ENCODE data around the gene OR4C11. TPM values are rescaled to one million over a fixed set of nuclear protein-coding genes. Genes with fewer than 3 reads are reported as not detected.

Gene OR4C11
- total RNA-seq (not detected in 2 replicates), polyA plus RNA-seq (not detected in 2 replicates)

GRCh38 chr11:55607545-55607944 lies at the start of gene OR4C11:
Gene OR4C11, minus strand, starts transcription at chr11:55607645. Its CDS starts 3,272 bp downstream, at chr11:55604373.
- H3K4me3 ChIP-seq, result no peak within 1 kb of the TSS
- H3K27me3 ChIP-seq, result no peaks in the 10 kb centered on the region
- no peak within 1 kb of the TSS for H3K27ac ChIP-seq
- no peaks in the 10 kb centered on the region for H3K4me1 ChIP-seq (ENCODE audit: low read depth)
- H3K9me3 ChIP-seq (ENCODE audit: low read depth), result no peaks in the 10 kb centered on the region
- no peak for TF ChIP-seq CTCF (IDR thresholded peaks at IDR 0.05; ENCODE audit: low read depth, low read length)
- H3K36me3 ChIP-seq, result no peaks in the 10 kb centered on the region
- no peak for DNase-seq (ENCODE audit: low read depth in 1 of 2, low spot score in 1 of 2)

GRCh38 chr11:55655096-55655495 lies 47.7 kb upstream of the OR4C11 start:
- DNase-seq (ENCODE audit: low read depth in 1 of 2, low spot score in 1 of 2), result no peak
- no peak overlapping the region for H3K4me3 ChIP-seq
- no peaks in the 10 kb centered on the region for H3K36me3 ChIP-seq
- no peaks in the 10 kb centered on the region for H3K4me1 ChIP-seq (ENCODE audit: low read depth)
- H3K9me3 ChIP-seq (ENCODE audit: low read depth), result peaks cover 4% of the 10 kb centered on the region
- no peak for TF ChIP-seq CTCF (IDR thresholded peaks at IDR 0.05; ENCODE audit: low read depth, low read length)
- H3K27ac ChIP-seq, result no peak overlapping the region
- H3K27me3 ChIP-seq, result no peaks in the 10 kb centered on the region

GRCh38 chr11:55652560-55652959 lies 45.1 kb upstream of the OR4C11 start:
- no peak for TF ChIP-seq CTCF (IDR thresholded peaks at IDR 0.05; ENCODE audit: low read depth, low read length)

GRCh38 chr11:55648027-55648426 lies 40.6 kb upstream of the OR4C11 start, which contains the start of gene OR4S2:
Gene OR4S2, plus strand, starts transcription at chr11:55648327. Its CDS starts 2,577 bp downstream, at chr11:55650904.
- Histone ChIP-seq H3K36me3 (no peaks in the 10 kb centered on the region), H3K27me3 (no peaks in the 10 kb centered on the region), H3K4me3 (no peak within 1 kb of the TSS), H3K27ac (no peak within 1 kb of the TSS), H3K4me1 (ENCODE audit: low read depth) (no peaks in the 10 kb centered on the region), H3K9me3 (ENCODE audit: low read depth) (no peaks in the 10 kb centered on the region)
- TF ChIP-seq CTCF (IDR thresholded peaks at IDR 0.05; ENCODE audit: low read depth, low read length), result no peak
- DNase-seq (ENCODE audit: low read depth in 1 of 2, low spot score in 1 of 2), result no peak

More at GRCh38 chr11:55652560-55652959, 45.1 kb upstream of the OR4C11 start:
- no peak for DNase-seq (ENCODE audit: low read depth in 1 of 2, low spot score in 1 of 2)
- Histone ChIP-seq H3K36me3 (no peaks in the 10 kb centered on the region), H3K27ac (no peak overlapping the region), H3K9me3 (ENCODE audit: low read depth) (peaks cover 4% of the 10 kb centered on the region), H3K4me1 (ENCODE audit: low read depth) (no peaks in the 10 kb centered on the region), H3K4me3 (no peak overlapping the region), H3K27me3 (no peaks in the 10 kb centered on the region)

- Histone ChIP-seq H3K36me3 (no peaks in the 10 kb centered on the region), H3K27ac (no peak within 1 kb of the TSS), H3K9me3 (ENCODE audit: low read depth) (no peaks in the 10 kb centered on the region), H3K4me3 (no peak within 1 kb of the TSS), H3K4me1 (ENCODE audit: low read depth) (no peaks in the 10 kb centered on the region), H3K27me3 (no peaks in the 10 kb centered on the region)
- no peak for TF ChIP-seq CTCF (IDR thresholded peaks at IDR 0.05; ENCODE audit: low read depth, low read length)
- DNase-seq (ENCODE audit: low read depth in 1 of 2, low spot score in 1 of 2), result no peak
Measured at GRCh38 chr11:55634813-55635212, 27.4 kb upstream of the OR4C11 start, which contains the start of gene OR4P4. Gene OR4P4, plus strand, starts transcription at chr11:55635113.
